HEK293T (cell line): ENCODE measurements around the gene LRRC8A.

Source experiments
- ARNT ChIP-seq: fragments of 450-650 bp; IDR thresholded peaks from 2 replicates; pipeline ENCODE4 v1.6.1; 2017; ENCODE audit warnings: mild to moderate bottlenecking
- BHLHE40 ChIP-seq: fragments of 450-650 bp; IDR thresholded peaks from 2 replicates; pipeline ENCODE4 v1.6.1; 2016; ENCODE audit warnings: mild to moderate bottlenecking, moderate library complexity, borderline replicate concordance
- CTBP1 ChIP-seq: fragments of 450-650 bp; IDR thresholded peaks from 2 replicates; pipeline ENCODE4 v1.6.1; 2016; ENCODE audit warnings: borderline replicate concordance
- FOXA1 ChIP-seq: fragments of 450-650 bp; IDR thresholded peaks from 2 replicates; pipeline ENCODE4 v1.6.1; 2016; ENCODE audit warnings: mild to moderate bottlenecking
- FOXK2 ChIP-seq: fragments of 450-650 bp; IDR thresholded peaks from 2 replicates; pipeline ENCODE4 v1.6.1; 2016; ENCODE audit warnings: mild to moderate bottlenecking
- FOXM1 ChIP-seq: fragments of 450-650 bp; IDR thresholded peaks from 2 replicates; pipeline ENCODE4 v1.6.1; 2017; ENCODE audit warnings: mild to moderate bottlenecking, borderline replicate concordance
- L3MBTL2 ChIP-seq: fragments of 450-650 bp; conservative IDR thresholded peaks from 2 replicates; pipeline ENCODE4 v1.6.1; 2016; ENCODE audit warnings: mild to moderate bottlenecking
- NFRKB ChIP-seq: fragments of 450-650 bp; IDR thresholded peaks from 2 replicates; pipeline ENCODE4 v1.6.1; 2016; ENCODE audit warnings: mild to moderate bottlenecking, moderate library complexity
- PKNOX1 ChIP-seq: fragments of 450-650 bp; IDR thresholded peaks from 2 replicates; pipeline ENCODE4 v1.6.1; 2016
- SP1 ChIP-seq: fragments of 450-650 bp; IDR thresholded peaks from 2 replicates; pipeline ENCODE4 v1.6.1; 2017
- SUZ12 ChIP-seq: fragments of 450-650 bp; IDR thresholded peaks from 2 replicates; pipeline ENCODE4 v1.6.1; 2016; ENCODE audit warnings: mild to moderate bottlenecking

- TF ChIP-seq BHLHE40 (no peak), FOXK2 (no peak), SP1 (no peak), SUZ12 (no peak), FOXM1 (no peak), NFRKB (no peak), CTBP1 (no peak), PKNOX1 (no peak), FOXA1 (no peak), L3MBTL2 (no peak), ARNT (no peak)
These were observed 13.6 kb downstream of the LRRC8A start for GRCh38 chr9:128895556-128895955.
